ENCODE measurements around the gene TEAD4. TPM values are rescaled to one million over a fixed set of nuclear protein-coding genes. Genes with fewer than 3 reads are reported as not detected.

TEAD4 gene
- total RNA-seq, 1 experiment from 2014 or later = 96.8 TPM

- TF ChIP-seq FOXP1 (CRISPR knock-in tag; IDR thresholded peaks at IDR 0.05; ENCODE audit: borderline replicate concordance) (no peak), SMAD4 (CRISPR knock-in tag; IDR thresholded peaks at IDR 0.05) (no peak), TEAD1 (CRISPR knock-in tag; IDR thresholded peaks at IDR 0.05) (no peak), IRF1 (CRISPR knock-in tag; IDR thresholded peaks at IDR 0.05) (no peak), CBFB (CRISPR knock-in tag; IDR thresholded peaks at IDR 0.05; ENCODE audit: low read depth) (no peak)
Measured at GRCh38 chr12:3054374-3054773, 95.2 kb downstream of the TEAD4 start (continued).

GRCh38 chr12:3055026-3055703 is 96.0 kb downstream of the TEAD4 start:
- peaks cover 10% of the 10 kb centered on the region for H3K4me1 Mint-ChIP-seq
- no peaks in the 10 kb centered on the region for H3K36me3 Mint-ChIP-seq
- ChIA-PET CTCF (interaction anchor here (1.0 to 5.8 kb wide), 3 partner anchors 14 to 220 kb away, joined by 3 to 20 read pairs (median 5); no protein-coding TSS in a partner anchor), POLR2A (no interaction called here)
- no peak for ATAC-seq
- peaks cover 6% of the 10 kb centered on the region; the same call in 1 of the 2 replicates for H3K27me3 Mint-ChIP-seq (ENCODE audit: low read depth)
- TF ChIP-seq ZNF317 (CRISPR knock-in tag; IDR thresholded peaks at IDR 0.05; ENCODE audit: borderline replicate concordance, low read depth) (no peak), SMAD3 (CRISPR knock-in tag; IDR thresholded peaks at IDR 0.05; ENCODE audit: borderline replicate concordance) (no peak), ERG (CRISPR knock-in tag; IDR thresholded peaks at IDR 0.05) (no peak), ZBTB21 (CRISPR knock-in tag; IDR thresholded peaks at IDR 0.05; ENCODE audit: borderline replicate concordance) (no peak), SOX15 (CRISPR knock-in tag; IDR thresholded peaks at IDR 0.05) (no peak), MLX (CRISPR knock-in tag; IDR thresholded peaks at IDR 0.05) (no peak), ATF2 (CRISPR knock-in tag; IDR thresholded peaks at IDR 0.05; ENCODE audit: borderline replicate concordance, low read depth) (no peak), ETV6 (CRISPR knock-in tag; IDR thresholded peaks at IDR 0.05) (no peak), ATF3 (CRISPR knock-in tag; conservative IDR thresholded peaks at IDR 0.05) (no peak), NR1H2 (CRISPR knock-in tag; IDR thresholded peaks at IDR 0.05) (no peak), GABPB1 (CRISPR knock-in tag; IDR thresholded peaks at IDR 0.05) (no peak), JUN (CRISPR knock-in tag; IDR thresholded peaks at IDR 0.05) (no peak), FOXJ3 (CRISPR knock-in tag; IDR thresholded peaks at IDR 0.05; ENCODE audit: borderline replicate concordance) (no peak), FOXP1 (CRISPR knock-in tag; IDR thresholded peaks at IDR 0.05; ENCODE audit: borderline replicate concordance) (no peak), ZNF219 (CRISPR knock-in tag; IDR thresholded peaks at IDR 0.05; ENCODE audit: borderline replicate concordance) (no peak), CTCF (IDR thresholded peaks at IDR 0.05) (no peak), ZNF396 (CRISPR knock-in tag; IDR thresholded peaks at IDR 0.05; ENCODE audit: borderline replicate concordance) (no peak)
- H3K4me3 Mint-ChIP-seq = no peak overlapping the region
- H3K27ac Mint-ChIP-seq = no peak overlapping the region
- H3K9me3 Mint-ChIP-seq = no peaks in the 10 kb centered on the region
- DNase-seq (ENCODE audit: low spot score) = no peak

Measured in WTC11 (cell line).